Sigmoid colon (tissue), 7 donors: ENCODE measurements around the gene LYPD3. TPM values are rescaled to one million over a fixed set of nuclear protein-coding genes. Genes with fewer than 3 reads are reported as not detected.

ENCODE experiments used
- DNase-seq: peaks from one replicate; pipeline ENCODE4 v3.0.0-alpha.2; 2019
- H3K27ac ChIP-seq, 4 donors: fragments of 200-600 bp; sonication (generic); one replicate each; pipeline ENCODE4 v1.5.1; 2016 to 2019; ENCODE audit warnings: mild to moderate bottlenecking in 1 of 4
- H3K27me3 ChIP-seq, 3 donors: fragments of 200-600 bp; sonication (generic); one replicate each; pipeline ENCODE4 v1.5.1; 2019; ENCODE audit warnings: mild to moderate bottlenecking in 1 of 3
- H3K36me3 ChIP-seq, 4 donors: fragments of 200-600 bp; sonication (generic); one replicate each; pipeline ENCODE4 v1.5.1; 2016 to 2019
- H3K4me1 ChIP-seq, 4 donors: fragments of 200-600 bp; sonication (generic); one replicate each; pipeline ENCODE4 v1.5.1; 2017 to 2019
- H3K4me3 ChIP-seq, 4 donors: fragments of 200-600 bp; sonication (generic); one replicate each; pipeline ENCODE4 v1.5.1; 2017 to 2019; ENCODE audit warnings: mild to moderate bottlenecking in 2 of 4, moderate library complexity in 1 of 4
- H3K9me3 ChIP-seq, 4 donors: fragments of 200-600 bp in 3 of 4; sonication (generic) in 3 of 4; one replicate each; pipeline versions ENCODE4 v1.5.1 to v1.6.1; 2013 to 2019
- CTCF ChIP-seq, 4 experiments: fragments of 450-650 bp in 3 of 4; fragments of 200-600 bp in 1 of 4; IDR thresholded peaks; one replicate each; pipeline ENCODE4 v1.5.1; 2016 to 2019; ENCODE audit warnings: antibody characterized with exemption in 4 of 4, mild to moderate bottlenecking in 3 of 4, moderate library complexity in 2 of 4
- EP300 ChIP-seq, 4 donors: sonication (generic); formaldehyde crosslinking; IDR thresholded peaks; one replicate each; pipeline ENCODE4 v1.6.1; 2017; ENCODE audit warnings: antibody characterized with exemption in 4 of 4
- POLR2A ChIP-seq, 2 donors: fragments of 450-650 bp; IDR thresholded peaks; one replicate each; pipeline ENCODE4 v1.6.1; 2016; ENCODE audit warnings: antibody characterized with exemption in 2 of 2, mild to moderate bottlenecking in 2 of 2, moderate library complexity in 2 of 2
- POLR2AphosphoS5 ChIP-seq, 4 donors: sonication (generic); formaldehyde crosslinking; IDR thresholded peaks; one replicate each; pipeline ENCODE4 v1.6.1; 2017; ENCODE audit warnings: antibody characterized with exemption in 4 of 4
- WGBS, 2 donors: extraction: QIAGEN DNeasy Blood & Tissue Kit; methylation state at CpG; one replicate each; pipeline ENCODE4 v1.1.7; 2013; 5-methylcytosine and 5-hydroxymethylcytosine counted together
- intact Hi-C: fragments of 100-400 bp; cut with DNase I; formaldehyde crosslinking; loops from one replicate; pipeline ENCODE4 v1.15.1; 2023
- polyA plus RNA-seq, 3 donors: library from polyadenylated mRNA; stranded (reverse); fragments of 200-250 nt; gene quantifications; one replicate each; pipeline ENCODE4 v1.2.3, GENCODE V29; 2013
- total RNA-seq, 4 donors: library from RNA; depleted of rRNA; stranded (reverse); fragments of >200 nt; gene quantifications; one replicate each; pipeline ENCODE4 v1.1.0, GENCODE V29; 2016
- donor health status: healthy with polysubstance abuse.
- donor health status: Bipolar disorder and iron deficiency.
- donor health status: healthy.

The LYPD3 gene
- total and polyA plus RNA-seq, 7 donors, result 0.46 to 1.8 (median 1.4) TPM; not detected in 1

- no peak overlapping the region for H3K4me3 ChIP-seq
- no peaks in the 10 kb centered on the region for H3K9me3 ChIP-seq
- no peaks in the 10 kb centered on the region for H3K36me3 ChIP-seq
- TF ChIP-seq POLR2A (IDR thresholded peaks at IDR 0.05), result no peak
- TF ChIP-seq POLR2AphosphoS5 (IDR thresholded peaks at IDR 0.05), result no peak
- H3K4me1 ChIP-seq, result no peaks in the 10 kb centered on the region
- WGBS, 2 donors, result 92 to 94% methylated on average over 6 of the region's 6 CpGs
- no peaks in the 10 kb centered on the region for H3K27me3 ChIP-seq
- no peak overlapping the region for H3K27ac ChIP-seq
- DNase-seq, result no peak
- intact Hi-C loops, result no loop called here
Measured at GRCh38 chr19:43433689-43434088, 31.7 kb downstream of the LYPD3 start.

GRCh38 chr19:43433358-43433673 lies 32.1 kb downstream of the LYPD3 start:
- Histone ChIP-seq H3K4me1 (no peaks in the 10 kb centered on the region), H3K36me3 (no peaks in the 10 kb centered on the region), H3K27me3 (no peaks in the 10 kb centered on the region), H3K9me3 (no peaks in the 10 kb centered on the region), H3K27ac (no peak overlapping the region), H3K4me3 (no peak overlapping the region)
- 94 to 95% methylated on average over 2 of the region's 2 CpGs for WGBS, 2 donors
- TF ChIP-seq CTCF (IDR thresholded peaks at IDR 0.05), result no peak
- no peak for TF ChIP-seq POLR2A (IDR thresholded peaks at IDR 0.05)
- no peak for TF ChIP-seq POLR2AphosphoS5 (IDR thresholded peaks at IDR 0.05)
- TF ChIP-seq EP300 (IDR thresholded peaks at IDR 0.05), result no peak
- intact Hi-C loops, result no loop called here
- no peak for DNase-seq

GRCh38 chr19:43430976-43431375 lies 34.4 kb downstream of the LYPD3 start:
- intact Hi-C loops, result no loop called here
- H3K27me3 ChIP-seq, result no peaks in the 10 kb centered on the region
- DNase-seq, result no peak
- H3K4me1 ChIP-seq, result no peaks in the 10 kb centered on the region
- 79 to 90% methylated on average over 9 of the region's 9 CpGs for WGBS, 2 donors
- no peak overlapping the region for H3K4me3 ChIP-seq
- TF ChIP-seq POLR2AphosphoS5 (IDR thresholded peaks at IDR 0.05) (no peak), EP300 (IDR thresholded peaks at IDR 0.05) (no peak), POLR2A (IDR thresholded peaks at IDR 0.05) (no peak), CTCF (IDR thresholded peaks at IDR 0.05) (no peak)
- no peaks in the 10 kb centered on the region for H3K36me3 ChIP-seq
- H3K9me3 ChIP-seq, result no peaks in the 10 kb centered on the region
- no peak overlapping the region for H3K27ac ChIP-seq

GRCh38 chr19:43430142-43430710 lies 35.2 kb downstream of the LYPD3 start:
- Histone ChIP-seq H3K4me3 (no peak overlapping the region), H3K9me3 (no peaks in the 10 kb centered on the region), H3K4me1 (no peaks in the 10 kb centered on the region), H3K27me3 (no peaks in the 10 kb centered on the region), H3K27ac (no peak overlapping the region), H3K36me3 (no peaks in the 10 kb centered on the region)
- DNase-seq, result no peak
- TF ChIP-seq POLR2AphosphoS5 (IDR thresholded peaks at IDR 0.05) (no peak), EP300 (IDR thresholded peaks at IDR 0.05) (no peak), CTCF (IDR thresholded peaks at IDR 0.05) (no peak), POLR2A (IDR thresholded peaks at IDR 0.05) (no peak)
- WGBS, 2 donors, result 21 to 55% methylated on average over 6 of the region's 6 CpGs
- intact Hi-C loops, result no loop called here

- no peaks in the 10 kb centered on the region for H3K9me3 ChIP-seq
- H3K36me3 ChIP-seq, result no peaks in the 10 kb centered on the region
- no peak for DNase-seq
- H3K27ac ChIP-seq, result no peak overlapping the region
- WGBS, 2 donors, result 94% methylated on average over 7 of the region's 7 CpGs
- no peak overlapping the region for H3K4me3 ChIP-seq
- H3K27me3 ChIP-seq, result no peaks in the 10 kb centered on the region
- no peaks in the 10 kb centered on the region for H3K4me1 ChIP-seq
- intact Hi-C loops, result no loop called here
- no peak for TF ChIP-seq POLR2AphosphoS5 (IDR thresholded peaks at IDR 0.05)
- no peak for TF ChIP-seq EP300 (IDR thresholded peaks at IDR 0.05)
- no peak for TF ChIP-seq CTCF (IDR thresholded peaks at IDR 0.05)
- no peak for TF ChIP-seq POLR2A (IDR thresholded peaks at IDR 0.05)
Measured at GRCh38 chr19:43429395-43429794, 36.0 kb downstream of the LYPD3 start.
